ENCODE measurements around the gene WNT3A. TPM values are rescaled to one million over a fixed set of nuclear protein-coding genes. Genes with fewer than 3 reads are reported as not detected.

Gene WNT3A
- total and polyA plus RNA-seq, 9 of the 15 experiments (the other 6 are each of a cell fraction or from before 2014, with no cell fraction given): not detected

DNA sequence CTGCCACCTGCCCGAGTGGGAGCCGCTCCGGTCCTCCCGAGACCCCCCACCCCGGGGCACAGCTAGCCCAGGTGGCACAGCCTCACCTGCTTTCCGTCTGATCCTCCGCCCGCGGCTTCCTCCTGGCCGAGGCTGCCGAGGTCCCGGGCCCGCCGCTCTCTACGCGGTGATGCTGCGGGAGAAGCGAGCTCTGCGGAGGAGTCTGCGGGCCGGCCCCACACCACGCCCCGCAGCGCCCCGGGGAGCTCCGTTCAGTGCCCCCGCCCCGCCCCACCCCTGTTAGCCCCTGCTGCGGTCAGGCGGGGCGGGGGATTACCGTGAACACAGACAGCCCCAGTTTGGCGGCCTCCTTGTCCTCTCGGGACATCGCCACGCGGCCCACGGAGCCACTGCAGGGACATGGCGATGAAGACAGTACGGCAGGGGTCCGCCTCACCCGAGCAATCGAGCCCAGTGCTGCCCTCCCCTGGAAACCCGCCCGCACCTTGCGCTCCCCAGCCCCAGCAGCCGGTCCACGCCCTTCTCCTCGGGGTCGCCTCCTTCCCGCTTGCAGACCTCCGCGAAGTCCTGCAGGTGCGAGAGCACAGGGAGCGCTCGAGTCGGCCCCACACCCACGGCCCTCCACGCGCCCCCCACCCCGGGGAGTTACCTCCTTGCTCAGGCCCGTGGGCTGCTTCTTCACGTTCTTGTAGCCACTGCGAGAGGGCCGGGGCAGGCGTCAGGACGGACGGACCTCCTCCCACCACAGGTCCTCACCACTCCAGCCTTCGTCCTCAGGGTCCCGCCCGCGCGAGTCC is 95.4 kb downstream of the WNT3A start (continued):
- TF ChIP-seq, protein P1, sequence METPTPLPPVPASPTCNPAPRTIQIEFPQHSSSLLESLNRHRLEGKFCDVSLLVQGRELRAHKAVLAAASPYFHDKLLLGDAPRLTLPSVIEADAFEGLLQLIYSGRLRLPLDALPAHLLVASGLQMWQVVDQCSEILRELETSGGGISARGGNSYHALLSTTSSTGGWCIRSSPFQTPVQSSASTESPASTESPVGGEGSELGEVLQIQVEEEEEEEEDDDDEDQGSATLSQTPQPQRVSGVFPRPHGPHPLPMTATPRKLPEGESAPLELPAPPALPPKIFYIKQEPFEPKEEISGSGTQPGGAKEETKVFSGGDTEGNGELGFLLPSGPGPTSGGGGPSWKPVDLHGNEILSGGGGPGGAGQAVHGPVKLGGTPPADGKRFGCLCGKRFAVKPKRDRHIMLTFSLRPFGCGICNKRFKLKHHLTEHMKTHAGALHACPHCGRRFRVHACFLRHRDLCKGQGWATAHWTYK (CRISPR knock-in tag; IDR thresholded peaks at IDR 0.05): 0 out of 2 replicates have a peak, but pooled peaks have one; percentile 61
- TF ChIP-seq SMAD4 (CRISPR knock-in tag; conservative IDR thresholded peaks at IDR 0.05): peak; percentile 60; the same call in 1 of the 2 replicates
- peak in 1 of 3 experiments; percentile 20 for TF ChIP-seq YY1 (IDR thresholded peaks at IDR 0.05; ENCODE audit: borderline replicate concordance in 1 of 3, control insufficient read depth in 1 of 3, extremely low read depth in 1 of 3, insufficient read depth in 3 of 3, insufficient read length in 1 of 3, insufficient replicate concordance in 2 of 3, low read depth in 1 of 3, low read length in 2 of 3)
- TF ChIP-seq, protein P2, sequence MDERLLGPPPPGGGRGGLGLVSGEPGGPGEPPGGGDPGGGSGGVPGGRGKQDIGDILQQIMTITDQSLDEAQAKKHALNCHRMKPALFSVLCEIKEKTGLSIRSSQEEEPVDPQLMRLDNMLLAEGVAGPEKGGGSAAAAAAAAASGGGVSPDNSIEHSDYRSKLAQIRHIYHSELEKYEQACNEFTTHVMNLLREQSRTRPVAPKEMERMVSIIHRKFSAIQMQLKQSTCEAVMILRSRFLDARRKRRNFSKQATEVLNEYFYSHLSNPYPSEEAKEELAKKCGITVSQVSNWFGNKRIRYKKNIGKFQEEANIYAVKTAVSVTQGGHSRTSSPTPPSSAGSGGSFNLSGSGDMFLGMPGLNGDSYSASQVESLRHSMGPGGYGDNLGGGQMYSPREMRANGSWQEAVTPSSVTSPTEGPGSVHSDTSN (CRISPR knock-in tag; IDR thresholded peaks at IDR 0.05; ENCODE audit: low read depth): no peak
- TF ChIP-seq, protein P2 (tag; conservative IDR thresholded peaks at IDR 0.05; ENCODE audit: low read depth): no peak
- TF ChIP-seq TCFL5 (CRISPR knock-in tag; conservative IDR thresholded peaks at IDR 0.05): no peak
- TF ChIP-seq ETV5 (CRISPR knock-in tag; IDR thresholded peaks at IDR 0.05; ENCODE audit: low read depth): no peak; the same call in 1 of the 2 replicates
- no peak for TF ChIP-seq MTA1 (IDR thresholded peaks at IDR 0.05; ENCODE audit: borderline replicate concordance)
- TF ChIP-seq, protein P3, sequence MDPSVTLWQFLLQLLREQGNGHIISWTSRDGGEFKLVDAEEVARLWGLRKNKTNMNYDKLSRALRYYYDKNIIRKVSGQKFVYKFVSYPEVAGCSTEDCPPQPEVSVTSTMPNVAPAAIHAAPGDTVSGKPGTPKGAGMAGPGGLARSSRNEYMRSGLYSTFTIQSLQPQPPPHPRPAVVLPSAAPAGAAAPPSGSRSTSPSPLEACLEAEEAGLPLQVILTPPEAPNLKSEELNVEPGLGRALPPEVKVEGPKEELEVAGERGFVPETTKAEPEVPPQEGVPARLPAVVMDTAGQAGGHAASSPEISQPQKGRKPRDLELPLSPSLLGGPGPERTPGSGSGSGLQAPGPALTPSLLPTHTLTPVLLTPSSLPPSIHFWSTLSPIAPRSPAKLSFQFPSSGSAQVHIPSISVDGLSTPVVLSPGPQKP (CRISPR knock-in tag; IDR thresholded peaks at IDR 0.05): no peak
- no peak for TF ChIP-seq NUFIP1 (IDR thresholded peaks at IDR 0.05; ENCODE audit: partially characterized antibody)
- TF ChIP-seq ZBTB17 (CRISPR knock-in tag; IDR thresholded peaks at IDR 0.05): peak; percentile 59; the same call in 1 of the 2 replicates
- no peak for TF ChIP-seq ZNF217 (CRISPR knock-in tag; IDR thresholded peaks at IDR 0.05)
- TF ChIP-seq ZNF561 (CRISPR knock-in tag; conservative IDR thresholded peaks at IDR 0.05): no peak
- TF ChIP-seq LCOR (CRISPR knock-in tag; IDR thresholded peaks at IDR 0.05): peak; percentile 49; the same call in 1 of the 2 replicates
- TF ChIP-seq NFE2L1 (tag; IDR thresholded peaks at IDR 0.05; ENCODE audit: borderline replicate concordance, low read depth): no peak
- 0 out of 2 replicates have a peak, but pooled peaks have one; percentile 31 for TF ChIP-seq SMAD3 (CRISPR knock-in tag; conservative IDR thresholded peaks at IDR 0.05)
- TF ChIP-seq TGIF2 (CRISPR knock-in tag; IDR thresholded peaks at IDR 0.05): peak; percentile 7; the same call in 1 of the 2 replicates
- no peak for TF ChIP-seq ILF3 (IDR thresholded peaks at IDR 0.05; ENCODE audit: borderline replicate concordance)
- TF ChIP-seq ZNF717 (CRISPR knock-in tag; IDR thresholded peaks at IDR 0.05): 0 out of 2 replicates have a peak, but pooled peaks have one; percentile 44
- TF ChIP-seq CREM (IDR thresholded peaks at IDR 0.05; ENCODE audit: low read depth): 0 out of 2 replicates have a peak, but pooled peaks have one; percentile 7
- no peak for TF ChIP-seq SREBF1 (IDR thresholded peaks at IDR 0.05; ENCODE audit: borderline replicate concordance, low read depth, low read length)
- no peak for TF ChIP-seq RFX1 (IDR thresholded peaks at IDR 0.05)
- 0 out of 2 replicates have a peak, but pooled peaks have one; percentile 54 for TF ChIP-seq CBFB (CRISPR knock-in tag; IDR thresholded peaks at IDR 0.05)
